NCI-H2029 (cell line): ENCODE results near the gene BEND3.
A peak's percentile ranks its signal among the peaks of the same experiment; 100 is the strongest.

ENCODE experiments used
- DNase-seq: peaks from one replicate; lab custom pipeline; 2025; lab: John Stamatoyannopoulos, UW

BEND3 gene

DNA sequence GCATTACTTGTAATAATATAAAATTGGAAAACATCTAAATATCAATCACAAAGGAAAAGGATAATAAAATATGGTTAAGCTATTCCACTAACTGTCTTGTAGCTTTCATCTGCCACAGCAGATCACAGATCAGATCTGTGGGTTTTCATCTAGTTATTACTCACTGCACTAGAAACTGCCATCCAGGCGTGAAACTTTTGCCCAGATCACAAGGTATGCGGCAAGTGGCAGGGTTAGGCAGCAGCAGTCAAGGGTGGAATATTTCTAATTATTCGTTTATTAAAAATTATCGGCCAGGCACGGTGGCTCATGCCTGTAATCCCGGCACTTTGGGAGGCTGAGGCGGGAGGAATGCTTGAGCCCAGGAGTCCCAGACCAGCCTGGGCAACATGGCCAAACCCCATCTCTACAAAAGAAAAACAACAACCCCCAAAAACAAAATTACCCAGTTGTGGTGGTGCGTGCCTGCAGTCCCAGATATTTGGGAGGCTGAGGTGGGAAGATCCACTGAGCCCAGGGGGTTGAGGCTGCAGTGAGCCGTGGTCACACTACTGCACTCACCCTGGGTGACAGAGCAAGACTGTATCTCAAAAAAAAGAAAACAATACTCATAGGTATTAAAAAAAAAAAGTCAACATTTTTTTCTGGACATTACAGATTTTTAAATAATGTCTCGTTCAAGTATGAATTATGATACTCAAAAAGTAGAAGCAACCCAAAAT is 32.1 kb downstream of the BEND3 start:
- no peak for DNase-seq

GRCh38 chr6:107082045-107082444 is 33.3 kb downstream of the BEND3 start:
- no peak for DNase-seq

DNA sequence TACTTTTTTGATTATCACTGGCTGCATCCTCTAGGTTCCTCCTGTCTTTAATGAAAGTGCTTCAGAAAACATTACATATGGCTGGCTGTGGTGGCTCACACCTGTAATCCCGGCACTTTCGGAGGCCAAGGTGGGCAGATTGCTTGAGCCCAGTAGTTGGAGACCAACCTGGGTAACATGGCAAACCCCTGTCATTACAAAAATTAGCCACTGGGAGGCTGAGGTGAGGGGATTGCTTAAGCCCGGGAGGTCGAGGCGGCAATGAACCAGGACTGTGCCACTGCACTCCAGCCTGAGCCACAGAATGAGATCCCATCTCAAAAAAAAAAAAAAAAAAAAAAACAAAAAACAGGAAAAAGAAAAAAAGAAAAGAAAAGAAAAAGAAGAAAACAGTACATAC is 35.3 kb downstream of the BEND3 start:
- no peak for DNase-seq

DNA sequence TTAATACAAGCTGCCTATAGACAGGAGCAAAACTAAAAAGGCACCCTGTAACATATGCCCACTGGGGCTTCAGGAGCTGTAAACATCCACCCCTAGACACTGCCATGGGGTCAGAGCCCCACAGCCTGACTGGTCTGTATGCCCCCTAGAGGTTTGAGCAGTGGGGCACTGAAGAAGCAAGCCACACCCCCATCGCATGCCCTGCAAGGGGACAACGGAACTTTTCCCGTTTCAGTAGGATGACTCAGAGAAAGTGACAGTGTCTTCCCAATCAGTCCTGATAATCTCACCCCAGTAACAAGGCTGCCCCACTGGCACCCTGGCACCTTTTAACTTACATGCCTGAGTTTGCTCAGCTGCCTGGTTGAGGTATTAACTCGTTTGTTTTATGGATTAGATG is 35.9 kb downstream of the BEND3 start:
- no peak for DNase-seq

- DNase-seq = no peak
Measured at GRCh38 chr6:107077710-107078109, 37.6 kb downstream of the BEND3 start.

DNA sequence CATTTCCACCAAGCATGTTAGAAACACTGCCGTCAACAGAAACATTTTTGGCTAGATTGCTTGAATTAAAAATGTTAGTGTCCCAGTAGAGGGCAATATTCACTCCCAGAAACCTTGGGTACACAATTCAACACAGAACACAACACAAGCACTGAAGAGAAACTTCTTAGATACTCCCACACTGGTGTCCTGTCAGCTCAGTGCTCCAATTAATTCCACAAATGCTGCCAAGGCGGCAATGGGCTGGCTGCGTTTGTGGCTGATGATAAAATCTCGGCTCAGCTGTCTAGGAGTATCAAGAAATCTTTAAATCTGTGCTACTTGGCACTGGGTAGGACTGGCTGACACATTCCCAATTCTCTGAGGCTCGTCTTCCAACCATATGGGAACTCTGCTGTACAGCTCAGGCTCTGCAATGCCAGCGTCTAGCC is 39.3 kb downstream of the BEND3 start:
- no peak for DNase-seq

DNA sequence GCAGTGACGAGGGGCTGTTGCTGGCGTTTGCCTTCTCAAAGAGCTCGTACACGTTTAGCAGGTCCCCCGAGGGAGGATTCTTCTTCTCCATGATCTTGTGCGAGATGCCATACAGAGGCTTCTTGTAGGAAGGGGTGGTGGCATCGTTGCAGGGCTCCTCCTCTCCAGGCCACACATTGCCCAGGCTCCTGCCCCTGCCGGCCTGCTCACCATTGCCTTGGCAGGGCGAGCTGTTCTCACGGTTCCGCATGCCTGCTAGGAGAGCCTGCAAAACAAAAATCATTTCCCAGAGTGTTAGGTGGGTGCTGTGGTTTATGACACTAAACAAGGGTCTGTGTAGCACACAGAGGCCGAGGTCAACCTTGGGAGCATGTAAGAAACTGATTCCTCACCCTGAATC is 44.6 kb downstream of the BEND3 start:
- no peak for DNase-seq

- no peak for DNase-seq
Measured at GRCh38 chr6:107069631-107070548, 45.4 kb downstream of the BEND3 start.

GRCh38 chr6:107068691-107069630 is 46.4 kb downstream of the BEND3 start:
- no peak for DNase-seq

DNA sequence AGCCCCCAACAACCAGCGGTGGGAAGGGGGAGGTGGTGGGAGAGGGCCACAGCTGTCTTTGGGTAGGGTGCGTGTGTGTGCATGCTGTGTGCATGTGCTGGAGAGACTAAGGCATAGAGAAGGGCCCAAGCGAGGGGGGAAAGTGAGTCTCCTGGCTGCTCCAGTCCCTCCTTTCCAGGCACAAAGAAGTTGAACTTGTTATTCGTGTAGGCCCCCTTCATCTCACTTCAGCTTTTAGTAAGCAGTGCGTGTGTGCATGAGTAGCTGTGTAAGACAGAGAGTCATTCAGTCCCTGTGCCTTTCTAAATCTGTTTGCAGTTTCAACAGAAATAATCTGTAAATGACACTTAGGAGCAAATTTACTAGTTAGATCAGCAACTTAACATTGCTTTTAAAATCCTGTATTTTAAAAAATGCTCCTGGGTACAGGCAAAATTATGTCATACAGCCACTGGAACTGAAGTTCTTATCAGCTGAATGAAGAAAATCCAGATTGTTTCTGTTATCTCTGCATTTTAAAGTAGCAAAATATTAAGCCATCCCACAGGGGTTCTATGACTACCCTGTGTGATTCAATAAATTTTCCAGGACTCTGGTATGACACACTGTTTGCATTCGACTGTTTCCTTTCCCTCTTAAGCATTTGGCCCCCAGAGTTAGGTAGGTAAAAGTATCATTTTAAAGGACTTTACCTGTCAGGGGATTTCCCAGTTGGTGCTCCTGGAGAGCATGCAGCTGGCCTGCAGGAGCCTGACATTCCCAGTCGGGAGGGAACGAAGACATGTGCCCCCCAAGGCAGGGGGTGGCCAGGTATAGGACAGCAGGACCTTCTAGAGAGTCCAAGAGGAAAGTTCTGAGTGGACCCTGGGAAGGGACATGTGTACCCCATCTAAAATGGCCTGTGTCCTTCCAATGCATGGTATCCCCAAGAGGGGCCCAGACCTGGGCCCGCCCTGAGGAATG is 48.3 kb downstream of the BEND3 start:
- DNase-seq = no peak

DNA sequence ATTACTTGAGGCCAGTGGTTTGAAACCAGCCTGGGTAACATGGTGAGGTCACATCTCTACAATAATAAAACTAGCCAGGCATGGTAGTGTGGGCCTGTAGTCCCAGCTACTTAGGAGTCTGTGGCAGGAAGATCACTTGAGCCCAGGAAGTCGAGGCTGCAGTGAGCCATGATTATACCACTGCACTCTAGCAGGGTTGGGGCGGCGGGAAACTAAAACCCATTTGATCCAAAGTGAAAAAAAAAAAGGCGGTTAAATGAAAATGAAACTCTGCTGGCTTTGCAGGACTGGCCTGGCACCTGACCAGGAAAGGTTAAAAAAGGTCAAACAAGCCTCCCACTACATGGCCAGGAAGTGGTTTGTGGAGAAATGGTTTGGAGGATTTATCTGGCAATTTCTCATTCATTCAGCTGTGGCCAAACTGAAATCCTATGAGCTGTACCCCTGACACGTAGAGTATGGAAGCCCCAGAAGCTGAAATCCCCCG is 50.7 kb downstream of the BEND3 start:
- DNase-seq = peak; percentile 71

- no peak for DNase-seq
Measured at GRCh38 chr6:107062691-107063090, 52.6 kb downstream of the BEND3 start.

DNA sequence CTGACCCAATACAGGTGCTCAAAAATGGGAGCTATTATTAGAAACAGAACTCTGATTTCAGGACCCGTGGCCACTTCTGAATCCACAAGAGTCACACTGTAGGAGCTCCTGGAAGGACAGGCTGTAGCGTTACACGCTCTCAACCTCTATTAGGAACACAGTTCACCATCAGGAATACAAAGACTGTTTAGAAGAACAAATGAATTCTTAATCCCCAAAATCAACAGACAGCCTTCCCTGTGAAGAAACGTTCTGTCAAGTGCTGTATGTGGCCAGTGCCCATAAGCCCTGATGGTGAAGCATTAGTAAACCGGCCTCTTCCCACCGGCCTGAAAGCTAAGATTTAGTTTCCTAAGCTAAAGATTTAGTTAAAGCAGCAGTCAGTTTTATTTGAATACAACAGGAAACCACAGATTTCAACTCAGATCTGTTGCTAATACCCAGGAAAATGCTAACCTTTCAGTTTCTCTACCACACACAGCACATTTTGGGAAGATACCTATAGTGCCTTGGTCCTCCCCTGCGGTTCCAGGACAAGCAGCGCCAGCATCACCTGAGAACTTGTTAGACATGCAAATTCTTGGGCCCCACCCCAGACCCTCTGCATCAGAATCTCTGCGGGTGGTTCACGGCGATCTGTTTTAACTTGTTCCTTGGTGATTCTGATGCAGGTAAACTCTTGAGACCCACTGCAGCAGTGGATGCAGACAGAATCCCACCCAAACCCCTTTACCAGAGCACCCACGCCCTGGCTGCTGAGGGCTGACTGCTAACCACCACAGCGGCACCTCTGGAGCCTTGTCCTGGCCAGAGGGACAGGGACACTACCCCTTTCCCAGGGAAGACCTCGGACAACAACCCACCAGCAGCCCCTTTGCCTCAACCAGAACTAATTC is 53.9 kb downstream of the BEND3 start:
- no peak for DNase-seq

DNA sequence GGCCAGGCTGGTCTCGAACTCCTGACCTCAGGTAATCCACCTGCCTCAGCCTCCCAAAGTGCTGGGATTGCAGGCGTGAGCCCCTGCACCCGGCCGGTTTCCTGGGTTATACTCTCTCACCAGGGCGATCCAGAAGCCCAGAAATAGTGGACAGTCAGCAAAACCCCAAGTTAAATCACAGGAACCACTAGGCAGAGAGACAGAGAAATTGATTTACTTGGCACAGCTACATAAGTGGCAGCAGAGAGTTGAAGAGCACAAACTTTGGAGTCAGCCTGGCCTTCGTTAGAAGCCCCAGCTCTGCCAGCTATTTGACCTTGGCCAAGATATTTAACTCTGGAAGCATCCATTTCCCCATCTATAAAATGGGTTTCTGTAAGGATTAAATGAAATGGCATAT is 54.6 kb downstream of the BEND3 start:
- no peak for DNase-seq

DNA sequence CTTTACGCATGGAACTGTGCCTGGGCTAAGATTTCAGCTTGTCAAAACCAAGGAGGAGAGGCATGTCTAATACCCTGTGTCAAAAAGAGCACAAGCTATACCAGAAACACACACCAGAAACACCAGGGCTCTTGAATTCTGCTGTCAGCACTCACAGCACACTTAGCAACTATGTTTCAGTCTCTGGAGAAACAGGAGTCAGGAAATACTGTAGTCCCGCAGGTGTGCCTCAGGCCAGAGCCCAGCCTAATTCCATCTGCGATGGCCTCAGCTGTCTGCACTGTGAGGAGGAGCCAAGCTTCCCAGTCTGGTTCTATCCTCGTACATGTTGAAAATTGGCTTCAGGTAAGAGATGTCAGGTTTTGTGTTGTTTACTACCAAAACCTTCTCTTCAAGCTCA is 55.7 kb downstream of the BEND3 start:
- no peak for DNase-seq

DNA sequence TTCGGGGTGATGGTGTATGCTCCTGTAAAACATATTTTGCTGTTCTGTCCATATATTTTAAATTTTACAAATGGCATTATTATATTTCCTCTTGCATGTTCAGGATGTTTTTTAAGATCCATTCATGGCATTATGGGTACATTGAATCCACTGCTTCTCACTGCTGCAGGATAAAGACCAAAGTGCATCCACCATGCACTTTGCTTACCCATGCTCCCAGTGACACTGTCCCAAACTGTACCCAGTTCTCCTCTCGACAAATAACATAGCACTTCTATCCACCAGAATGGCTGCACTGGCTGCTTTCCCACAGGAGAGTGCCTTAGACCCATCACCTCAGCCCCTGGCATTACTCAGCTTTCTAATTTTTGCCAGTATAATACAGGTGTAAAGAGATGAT is 57.6 kb downstream of the BEND3 start:
- DNase-seq = no peak

DNA sequence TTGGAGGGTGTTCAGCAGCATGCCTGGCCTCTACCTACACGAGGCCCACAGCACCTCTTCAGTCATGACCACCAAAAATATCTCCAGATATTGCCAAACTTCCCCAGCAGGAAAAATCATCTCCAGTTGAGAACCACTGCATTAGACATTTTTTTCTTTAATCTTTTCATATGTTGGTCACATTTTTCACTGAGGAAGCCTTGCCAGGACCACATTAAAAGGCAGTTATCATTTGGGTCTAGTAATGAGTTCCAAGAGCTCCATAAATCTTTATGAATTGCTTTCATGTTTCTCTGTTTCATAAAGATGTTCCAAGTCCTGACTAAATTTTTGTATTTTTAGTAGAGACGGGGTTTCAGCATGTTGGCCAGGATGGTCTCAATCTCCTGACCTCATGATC is 58.5 kb downstream of the BEND3 start:
- DNase-seq = no peak

GRCh38 chr6:107047807-107048206 is 67.5 kb downstream of the BEND3 start:
- no peak for DNase-seq

- DNase-seq = no peak
Measured at GRCh38 chr6:107045826-107046675, 69.3 kb downstream of the BEND3 start.
